ENCODE data around the gene OAS3.
"Not testable (repeated sequence)": the region's sequence is repeated elsewhere in the genome, so short reads cannot be mapped to it uniquely, and the experiment has no call there.

The OAS3 gene

GRCh38 chr12:112937741-112938719 is at the start of gene OAS3:
Gene OAS3, plus strand, starts transcription at chr12:112938474. Its CDS starts 57 bp downstream, at chr12:112938531.
- peak; percentile 23 for DNase-seq (ENCODE audit: low read depth)

- DNase-seq (ENCODE audit: low read depth): no peak
Measured at GRCh38 chr12:112891093-112892024, 46.9 kb upstream of the OAS3 start.

- DNase-seq (ENCODE audit: low read depth): no peak
Measured at GRCh38 chr12:112892856-112893255, 45.4 kb upstream of the OAS3 start.

- no peak for DNase-seq (ENCODE audit: low read depth)
Measured at GRCh38 chr12:112894128-112894527, 44.1 kb upstream of the OAS3 start.

- no peak for DNase-seq (ENCODE audit: low read depth)
Measured at GRCh38 chr12:112898380-112898779, 39.9 kb upstream of the OAS3 start.

GRCh38 chr12:112900298-112901145 is 37.8 kb upstream of the OAS3 start:
- DNase-seq (ENCODE audit: low read depth): peak; percentile 3

- no peak for DNase-seq (ENCODE audit: low read depth)
Measured at GRCh38 chr12:112901271-112901670, 37.0 kb upstream of the OAS3 start.

- DNase-seq (ENCODE audit: low read depth): no peak
Measured at GRCh38 chr12:112904571-112904970, 33.7 kb upstream of the OAS3 start.

- DNase-seq (ENCODE audit: low read depth): no peak
Measured at GRCh38 chr12:112905451-112906089, 32.7 kb upstream of the OAS3 start.

GRCh38 chr12:112906712-112907414 is 31.4 kb upstream of the OAS3 start, which contains the start of gene OAS1:
Gene OAS1, plus strand, starts transcription at chr12:112906962. Its CDS starts 78 bp downstream, at chr12:112907040.
- DNase-seq (ENCODE audit: low read depth): peak; percentile 7

GRCh38 chr12:112907415-112908157 is 30.7 kb upstream of the OAS3 start:
- no peak for DNase-seq (ENCODE audit: low read depth)

GRCh38 chr12:112908548-112908947 is 29.7 kb upstream of the OAS3 start:
- no peak for DNase-seq (ENCODE audit: low read depth)

GRCh38 chr12:112909693-112910092 is 28.6 kb upstream of the OAS3 start:
- no peak for DNase-seq (ENCODE audit: low read depth)

- no peak for DNase-seq (ENCODE audit: low read depth)
Measured at GRCh38 chr12:112913038-112913688, 25.1 kb upstream of the OAS3 start.

- not testable (repeated sequence) for DNase-seq (ENCODE audit: low read depth)
Measured at GRCh38 chr12:112913888-112914287, 24.4 kb upstream of the OAS3 start.

- DNase-seq (ENCODE audit: low read depth): no peak
Measured at GRCh38 chr12:112916270-112916669, 22.0 kb upstream of the OAS3 start.

- DNase-seq (ENCODE audit: low read depth): no peak
Measured at GRCh38 chr12:112919121-112919520, 19.2 kb upstream of the OAS3 start.

GRCh38 chr12:112924986-112925385 is 13.3 kb upstream of the OAS3 start:
- no peak for DNase-seq (ENCODE audit: low read depth)

- DNase-seq (ENCODE audit: low read depth): not testable (repeated sequence)
Measured at GRCh38 chr12:112926416-112927033, 11.7 kb upstream of the OAS3 start.

Measured in amniotic epithelial cell (primary cell).